NB4 (cell line): Measurements from ENCODE around the gene DGKH.

Experiments used
- CTCF ChIP-seq: IDR thresholded peaks from one replicate; pipeline ENCODE4 v1.5.1; 2012; ENCODE audit warnings: low read depth, low read length
- POLR2A ChIP-seq: IDR thresholded peaks from 2 replicates; pipeline ENCODE4 v1.6.1; 2011; ENCODE audit warnings: mild to moderate bottlenecking; ENCODE audit not compliant: insufficient read length; ENCODE audit errors: extremely low read depth

- no peak for TF ChIP-seq POLR2A
- no peak for TF ChIP-seq CTCF
These were observed 92.0 kb downstream of the DGKH start for GRCh38 chr13:42140494-42140893.
